HepG2 (cell line): Measurements from ENCODE around the gene RASSF8. TPM values are rescaled to one million over a fixed set of nuclear protein-coding genes. Genes with fewer than 3 reads are reported as not detected.

Experiments
- ATAC-seq: fragments of 200-7000 bp; cut with Tn5 transposase; 3 replicates; pipeline ENCODE4 v1.9.1; 2020; ENCODE audit warnings: mild to moderate bottlenecking, moderate library complexity
- BruUV-seq: library from RNA; stranded (reverse); fragments of 400-500 nt; replicated peaks from 2 replicates; lab custom pipeline; 2021; lab: Mats Ljungman, UMichigan
- CTCF ChIA-PET: fragments of 300-600 bp; formaldehyde crosslinking; extraction: SDS; loops from one replicate; lab custom pipeline; 2021; ENCODE audit warnings: low total read pairs, inconsistent platforms, low intra/inter-chr PET ratio; lab: Yijun Ruan, JAX
- POLR2A ChIA-PET: fragments of 350-600 bp; sonication (Branson Sonifier 250); formaldehyde crosslinking; loops from one replicate; lab custom pipeline; 2020; ENCODE audit warnings: antibody characterized with exemption, inconsistent platforms; lab: Yijun Ruan, JAX
- DNase-seq: peaks from one replicate; pipeline ENCODE4 v3.0.0-alpha.2; 2015; ENCODE audit warnings: low spot score
- FAIRE-seq: peaks from 3 replicates; lab custom pipeline; 2011; peaks lifted over from hg19 to GRCh38; lab: Jason Lieb, UNC
- H2AFZ ChIP-seq: one replicate; pipeline ENCODE4 v1.6.1; 2011; ENCODE audit warnings: low read length, inconsistent platforms
- H3K27ac ChIP-seq: fragments of 300-600 bp; 3 replicates; pipeline ENCODE4 v1.8.0; 2011; ENCODE audit warnings: mixed run types, mild to moderate bottlenecking, mixed read lengths, low read length, inconsistent platforms; ENCODE audit not compliant: insufficient read depth; ENCODE audit errors: extremely low read length
- H3K27me3 ChIP-seq, 2 experiments: fragments of 200-600 bp in 1 of 2; 2 replicates in 1 of 2; 3 replicates in 1 of 2; pipeline versions ENCODE4 v1.6.0 to v1.8.0; 2011; ENCODE audit warnings: low read length in 2 of 2, mild to moderate bottlenecking in 2 of 2, moderate library complexity in 2 of 2, inconsistent platforms in 1 of 2; ENCODE audit not compliant: insufficient read depth in 2 of 2, control insufficient read depth in 1 of 2
- H3K36me3 ChIP-seq, 2 experiments: fragments of 200-600 bp in 1 of 2; replicated peaks in 1 of 2; 2 replicates in 1 of 2; 3 replicates in 1 of 2; pipeline versions ENCODE4 v1.5.1 to v1.8.0; 2011; ENCODE audit warnings: low read length in 2 of 2, inconsistent platforms in 1 of 2; ENCODE audit not compliant: insufficient read depth in 2 of 2, control insufficient read depth in 1 of 2
- H3K4me1 ChIP-seq: 2 replicates; pipeline ENCODE4 v1.5.1; 2012; ENCODE audit warnings: low read length, inconsistent platforms; ENCODE audit not compliant: insufficient read depth
- H3K4me2 ChIP-seq: 2 replicates; pipeline ENCODE4 v1.6.0; 2011; ENCODE audit warnings: low read depth, low read length, inconsistent platforms
- H3K4me3 ChIP-seq, 3 experiments: fragments of 200-600 bp in 1 of 3; sonication (generic), shearing (Covaris generic) in 1 of 3; replicated peaks in 1 of 3; 2 replicates each; pipeline ENCODE4 v1.5.1; 2011 to 2016; ENCODE audit warnings: low read length in 3 of 3, inconsistent platforms in 2 of 3, low read depth in 2 of 3, mild to moderate bottlenecking in 2 of 3, control low read depth in 1 of 3, mixed read lengths in 1 of 3; ENCODE audit not compliant: insufficient read depth in 1 of 3
- H3K79me2 ChIP-seq: one replicate; pipeline ENCODE4 v1.6.1; 2011; ENCODE audit warnings: low read length, inconsistent platforms; ENCODE audit not compliant: insufficient read depth
- H3K9ac ChIP-seq: 2 replicates; pipeline ENCODE4 v1.6.0; 2011; ENCODE audit warnings: mild to moderate bottlenecking, low read depth, low read length, inconsistent platforms; ENCODE audit not compliant: insufficient read depth
- H3K9me3 ChIP-seq: 2 replicates; pipeline ENCODE4 v1.5.1; 2012; ENCODE audit warnings: mild to moderate bottlenecking, low read length
- H4K20me1 ChIP-seq: 2 replicates; pipeline ENCODE4 v1.6.0; 2011; ENCODE audit warnings: inconsistent platforms, mild to moderate bottlenecking, low read length, moderate library complexity; ENCODE audit not compliant: insufficient read depth
- SALL1 ChIP-seq: sonication (generic); formaldehyde crosslinking; IDR thresholded peaks from 2 replicates; pipeline ENCODE4 v1.8.0; 2022; ENCODE audit warnings: mild to moderate bottlenecking, missing genetic modification reagents
- WGBS: methylation state at CpG from one replicate; pipeline ENCODE4 v1.1.6; 2017; ENCODE audit warnings: low lambda C conversion rate; 5-methylcytosine and 5-hydroxymethylcytosine counted together
- in situ Hi-C: cut with HindIII; loops from 2 replicates; pipeline ENCODE4 v1.10.0; 2017; ENCODE audit warnings: low pct_unique_long_range_greater_than_20kb; ENCODE audit not compliant: extremely low pct_ligation_motif_present
- intact Hi-C: fragments of 100-400 bp; cut with micrococcal nuclease; formaldehyde crosslinking; loops from one replicate; pipeline ENCODE4 v1.10.0; 2022; ENCODE audit not compliant: unreplicated experiment
- polyA plus RNA-seq, 8 experiments: library from polyadenylated mRNA; depleted of rRNA in 3 of 8; stranded (reverse) in 7 of 8; unstranded in 1 of 8; fragments of >200 nt; fragmentation: Illumina TruSeq in 4 of 8; extraction: Trizol in 4 of 8; gene quantifications; 2 replicates each; pipeline versions ENCODE4 v1.2.1 to v1.2.3, GENCODE V29; 2011 to 2016; ENCODE audit warnings: low read depth in 4 of 8, missing spikeins in 1 of 8, mixed read lengths in 1 of 8; ENCODE audit not compliant: insufficient read depth in 1 of 8
- total RNA-seq, 5 experiments: library from RNA; depleted of rRNA; stranded (reverse); fragments of >200 nt; fragmentation: Illumina TruSeq; extraction: Trizol; gene quantifications; 2 replicates each; pipeline ENCODE4 v1.2.3, GENCODE V29; 2016; ENCODE audit warnings: low read depth in 1 of 5
- TF ChIP-seq, protein P1 (sequence below): sonication (generic); formaldehyde crosslinking; IDR thresholded peaks from 2 replicates; pipeline ENCODE4 v1.4.0; 2020; ENCODE audit warnings: mild to moderate bottlenecking, missing genetic modification reagents

Gene RASSF8
- total and polyA plus RNA-seq, 2 of the 13 experiments (the other 11 are each of a cell fraction or from before 2014, with no cell fraction given), result 0.82 to 9.2 TPM

DNA sequence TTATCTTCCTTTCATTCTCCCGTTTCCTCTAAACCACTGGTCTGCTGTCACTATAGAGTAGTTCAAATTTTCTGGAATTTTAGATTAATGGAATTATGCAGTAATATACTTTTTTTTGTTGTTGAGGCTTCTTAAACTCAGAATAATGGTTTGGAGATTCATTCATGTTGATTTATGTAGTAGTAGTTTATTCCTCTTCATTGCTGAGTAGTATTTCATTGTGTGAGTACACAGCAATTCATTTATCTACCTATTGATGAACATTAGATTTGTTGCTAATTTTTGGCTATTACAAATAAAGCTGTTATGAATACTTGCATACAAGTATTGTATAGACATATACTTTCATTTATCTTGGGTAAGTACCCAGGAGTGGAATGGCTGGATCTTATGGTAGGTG lies 7.2 kb downstream of the RASSF8 start:
- no peak overlapping the region for H3K4me3 ChIP-seq
- no peaks in the 10 kb centered on the region for H3K4me1 ChIP-seq
- no peak overlapping the region for H3K4me2 ChIP-seq
- POLR2A ChIA-PET, result no interaction called here
- BruUV-seq, result no TSS peak
- H2AFZ ChIP-seq, result no peak overlapping the region
- H3K9me3 ChIP-seq, result no peaks in the 10 kb centered on the region
- intact Hi-C loops (no loop called here), in situ Hi-C loops (no loop called here)
- no peak overlapping the region for H3K27ac ChIP-seq
- DNase-seq (no peak), FAIRE-seq (no peak), ATAC-seq (no peak)
- H4K20me1 ChIP-seq, result no peaks in the 10 kb centered on the region
- peaks cover 0 to 2% of the 10 kb centered on the region in 2 experiments; a peak in 3 of 5 replicates for H3K27me3 ChIP-seq
- 100% methylated on average over 1 of the region's 1 CpG for WGBS
- no peaks in the 10 kb centered on the region for H3K36me3 ChIP-seq
- H3K9ac ChIP-seq, result no peak overlapping the region
- CTCF ChIA-PET, result no interaction called here
- no peaks in the 10 kb centered on the region for H3K79me2 ChIP-seq
- TF ChIP-seq, protein P1, sequence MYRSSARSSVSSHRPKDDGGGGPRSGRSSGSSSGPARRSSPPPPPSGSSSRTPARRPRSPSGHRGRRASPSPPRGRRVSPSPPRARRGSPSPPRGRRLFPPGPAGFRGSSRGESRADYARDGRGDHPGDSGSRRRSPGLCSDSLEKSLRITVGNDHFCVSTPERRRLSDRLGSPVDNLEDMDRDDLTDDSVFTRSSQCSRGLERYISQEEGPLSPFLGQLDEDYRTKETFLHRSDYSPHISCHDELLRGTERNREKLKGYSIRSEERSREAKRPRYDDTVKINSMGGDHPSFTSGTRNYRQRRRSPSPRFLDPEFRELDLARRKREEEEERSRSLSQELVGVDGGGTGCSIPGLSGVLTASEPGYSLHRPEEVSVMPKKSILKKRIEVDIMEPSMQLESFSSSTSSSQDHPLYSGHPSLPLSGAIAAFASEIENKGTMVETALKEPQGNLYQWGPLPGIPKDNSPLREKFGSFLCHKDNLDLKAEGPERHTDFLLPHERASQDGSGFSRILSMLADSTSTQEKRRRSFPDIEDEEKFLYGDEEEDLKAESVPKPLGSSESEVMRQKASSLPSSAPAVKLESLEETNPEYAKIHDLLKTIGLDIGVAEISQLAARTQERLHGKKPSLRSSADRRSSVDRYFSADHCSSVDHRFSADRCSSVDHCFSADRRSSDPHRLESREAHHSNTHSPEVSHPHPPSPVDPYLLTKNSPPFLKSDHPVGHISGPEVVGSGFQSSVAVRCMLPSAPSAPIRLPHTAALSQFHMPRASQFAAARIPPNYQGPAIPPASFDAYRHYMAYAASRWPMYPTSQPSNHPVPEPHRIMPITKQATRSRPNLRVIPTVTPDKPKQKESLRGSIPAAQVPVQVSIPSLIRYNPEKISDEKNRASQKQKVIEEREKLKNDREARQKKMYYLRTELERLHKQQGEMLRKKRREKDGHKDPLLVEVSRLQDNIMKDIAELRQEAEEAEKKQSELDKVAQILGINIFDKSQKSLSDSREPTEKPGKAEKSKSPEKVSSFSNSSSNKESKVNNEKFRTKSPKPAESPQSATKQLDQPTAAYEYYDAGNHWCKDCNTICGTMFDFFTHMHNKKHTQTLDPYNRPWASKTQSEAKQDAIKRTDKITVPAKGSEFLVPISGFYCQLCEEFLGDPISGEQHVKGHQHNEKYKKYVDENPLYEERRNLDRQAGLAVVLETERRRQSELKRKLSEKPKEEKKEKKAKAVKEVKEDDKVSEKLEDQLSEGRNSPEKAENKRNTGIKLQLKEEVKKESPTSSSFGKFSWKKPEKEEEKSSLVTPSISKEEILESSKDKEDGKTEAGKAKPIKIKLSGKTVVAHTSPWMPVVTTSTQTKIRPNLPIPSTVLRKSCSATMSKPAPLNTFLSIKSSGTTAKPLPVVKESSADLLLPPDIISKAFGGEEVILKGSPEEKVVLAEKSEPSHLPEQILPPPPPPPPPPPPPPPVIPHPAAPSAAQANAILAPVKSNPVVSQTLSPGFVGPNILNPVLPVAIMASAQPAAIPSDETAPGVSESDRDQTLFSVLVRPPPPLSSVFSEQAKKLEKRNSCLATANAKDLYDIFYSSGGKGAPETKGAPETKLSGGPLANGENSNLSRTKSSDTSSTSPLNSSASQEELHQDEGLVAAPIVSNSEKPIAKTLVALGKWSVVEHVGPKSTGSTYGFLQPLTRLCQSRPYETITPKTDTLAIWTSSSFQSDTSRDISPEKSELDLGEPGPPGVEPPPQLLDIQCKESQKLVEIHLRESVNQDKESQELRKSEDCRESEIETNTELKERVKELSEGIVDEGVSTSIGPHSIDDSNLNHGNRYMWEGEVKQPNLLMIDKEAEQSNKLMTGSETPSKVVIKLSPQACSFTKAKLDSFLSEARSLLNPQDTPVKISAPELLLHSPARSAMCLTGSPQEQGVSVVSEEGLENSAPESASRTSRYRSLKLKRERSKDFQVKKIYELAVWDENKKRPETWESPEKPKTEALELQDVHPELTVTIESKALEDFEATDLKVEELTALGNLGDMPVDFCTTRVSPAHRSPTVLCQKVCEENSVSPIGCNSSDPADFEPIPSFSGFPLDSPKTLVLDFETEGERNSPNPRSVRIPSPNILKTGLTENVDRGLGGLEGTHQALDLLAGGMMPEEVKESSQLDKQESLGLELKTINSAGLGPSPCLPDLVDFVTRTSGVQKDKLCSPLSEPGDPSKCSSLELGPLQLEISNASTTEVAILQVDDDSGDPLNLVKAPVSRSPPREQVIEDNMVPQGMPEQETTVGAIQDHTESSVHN (CRISPR knock-in tag), result no peak
- TF ChIP-seq SALL1 (CRISPR knock-in tag), result no peak
- TF ChIP-seq, all 625 proteins: peak for 0
